K562 treated with DMSO at 1 percent for 12 hours (cell line): Measurements from ENCODE around the gene PRSS8. TPM values are rescaled to one million over a fixed set of nuclear protein-coding genes. Genes with fewer than 3 reads are reported as not detected.

ENCODE experiments used
- total RNA-seq: library from RNA; unstranded; fragments of 300-600 nt; gene quantifications from 2 replicates; pipeline ENCODE4 v1.2.3, GENCODE V29; 2022; ENCODE audit not compliant: insufficient read depth

PRSS8 gene
- 53.9 and 61.4 TPM in 2 replicates for total RNA-seq

DNA sequence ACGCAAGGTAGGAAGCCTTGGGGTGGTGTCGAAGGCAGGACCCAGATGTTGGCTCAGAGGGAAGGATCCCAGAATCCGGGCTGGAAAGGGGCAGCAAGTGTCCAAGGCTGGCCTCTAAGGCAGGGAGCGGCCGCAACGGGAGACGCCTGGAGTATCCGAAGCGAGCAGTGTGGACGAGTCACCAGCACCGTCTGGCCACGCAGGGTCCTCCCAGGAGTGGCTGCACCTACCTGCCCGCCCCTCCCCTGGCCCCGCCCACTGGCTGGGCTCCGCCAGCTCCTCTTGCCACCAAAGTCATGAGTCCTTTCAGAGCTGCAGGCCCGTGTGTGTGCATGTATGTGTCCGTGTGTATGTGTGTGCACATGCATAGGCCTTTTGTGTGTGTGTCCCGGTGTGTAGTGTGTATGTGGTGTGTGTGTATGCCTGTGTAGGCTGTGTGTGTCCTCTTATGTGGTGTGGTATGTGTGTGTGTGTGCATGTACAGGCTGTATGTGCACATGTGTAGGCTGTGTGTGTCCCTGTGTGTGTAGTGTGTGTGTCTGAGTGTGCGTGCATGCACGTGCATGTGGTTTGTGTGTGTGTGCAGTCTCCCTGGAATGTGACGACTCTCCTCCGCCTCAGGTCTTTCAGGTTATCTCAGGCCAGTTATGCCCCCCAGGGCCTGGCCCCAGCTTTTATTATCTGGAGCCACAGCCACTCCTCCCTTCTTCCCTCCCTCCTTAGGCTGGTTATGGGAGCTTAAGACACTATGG, at the start of gene PRSS8:
Gene PRSS8, minus strand, starts transcription at position 193 of the 752 bp plus-strand sequence. CDS start 229 bp downstream, outside the sequence.

DNA sequence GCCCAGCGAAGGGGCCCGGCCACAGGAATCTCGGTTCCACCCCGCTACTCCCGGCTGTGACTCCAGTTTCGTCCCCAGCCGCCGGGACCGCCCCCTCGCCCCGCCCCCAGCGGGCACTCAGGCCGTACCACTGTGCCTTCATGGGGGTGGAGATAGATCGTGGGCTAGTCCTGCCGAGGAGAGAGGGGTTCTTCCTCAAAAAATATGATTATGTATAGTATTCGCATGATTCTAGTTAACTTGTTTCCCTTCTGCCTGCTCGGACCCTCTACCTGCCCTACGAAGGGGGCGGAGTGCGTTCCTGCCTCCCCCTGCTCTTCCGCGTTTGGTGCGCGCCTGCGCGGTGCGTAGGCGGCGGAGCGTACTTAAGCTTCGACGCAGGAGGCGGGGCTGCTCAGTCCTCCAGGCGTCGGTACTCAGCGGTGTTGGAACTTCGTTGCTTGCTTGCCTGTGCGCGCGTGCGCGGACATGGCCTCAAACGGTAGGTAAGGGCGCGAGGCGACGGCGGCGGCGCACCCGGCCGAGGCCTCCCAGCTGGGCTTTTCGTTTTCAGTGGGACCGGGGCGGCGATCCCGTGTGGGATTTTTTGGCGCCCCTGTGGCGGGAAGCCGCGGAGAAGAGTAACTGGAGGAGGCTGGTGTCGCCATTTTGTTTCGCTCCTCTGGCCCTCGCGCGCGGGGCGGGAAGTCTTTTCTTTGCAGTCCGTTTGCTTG, 44.4 kb upstream of the PRSS8 start, which contains the start of gene FUS:
Gene FUS, plus strand, starts transcription at position 393 of the 713 bp plus-strand sequence. Its CDS starts 76 bp downstream, at position 469.

DNA sequence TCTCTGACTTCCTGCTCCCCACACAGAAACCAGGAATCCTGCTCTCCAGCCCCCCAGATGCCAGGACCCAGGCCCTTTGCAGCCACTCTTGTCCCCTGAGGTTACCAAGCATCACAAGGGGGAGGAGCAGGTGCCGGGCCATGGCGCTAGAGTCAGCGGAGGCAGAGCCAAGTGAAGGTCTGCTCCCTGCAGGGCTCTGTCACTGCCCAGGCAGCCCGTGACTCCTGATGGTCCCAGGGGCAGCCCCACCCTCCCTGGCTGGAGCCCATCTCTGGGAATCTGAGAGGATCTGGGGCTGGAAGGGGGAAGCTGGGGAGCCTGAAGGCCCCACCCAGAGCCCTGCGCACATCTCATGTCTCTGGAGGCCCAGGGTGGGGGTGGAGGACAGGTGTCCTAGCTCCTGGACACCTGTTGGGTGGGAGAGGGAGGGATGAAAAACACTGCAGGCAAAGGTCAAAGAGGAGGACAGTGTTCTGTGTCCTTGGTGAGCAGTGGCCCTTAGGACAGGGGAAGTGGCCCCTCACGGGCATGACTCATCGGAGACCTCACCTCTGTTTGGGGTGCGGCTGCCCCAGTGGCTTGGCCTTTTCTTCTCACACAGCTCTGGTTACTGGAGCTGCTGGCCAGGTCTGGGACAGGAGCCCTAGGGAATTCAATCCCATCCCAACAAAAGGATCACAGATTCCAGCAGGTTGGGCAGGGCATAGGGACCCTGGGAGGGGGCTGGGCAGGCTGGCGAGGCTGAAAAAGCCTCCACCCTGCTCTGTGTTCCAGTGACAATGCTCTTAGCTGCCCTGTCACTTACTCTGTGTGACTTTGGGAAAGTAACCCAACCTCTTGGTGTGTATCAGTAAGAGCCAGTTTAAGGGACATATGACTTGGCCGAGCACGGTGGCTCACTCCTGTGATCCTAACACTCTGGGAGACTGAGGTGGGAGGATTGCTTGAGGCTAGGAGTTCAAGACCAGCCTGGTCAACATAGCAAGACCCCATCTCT, 14.7 kb upstream of the PRSS8 start, which contains the start of gene PRSS36:
Gene PRSS36, minus strand, starts transcription at position 173 of the 997 bp plus-strand sequence. Its CDS starts 31 bp downstream, at position 142.

DNA sequence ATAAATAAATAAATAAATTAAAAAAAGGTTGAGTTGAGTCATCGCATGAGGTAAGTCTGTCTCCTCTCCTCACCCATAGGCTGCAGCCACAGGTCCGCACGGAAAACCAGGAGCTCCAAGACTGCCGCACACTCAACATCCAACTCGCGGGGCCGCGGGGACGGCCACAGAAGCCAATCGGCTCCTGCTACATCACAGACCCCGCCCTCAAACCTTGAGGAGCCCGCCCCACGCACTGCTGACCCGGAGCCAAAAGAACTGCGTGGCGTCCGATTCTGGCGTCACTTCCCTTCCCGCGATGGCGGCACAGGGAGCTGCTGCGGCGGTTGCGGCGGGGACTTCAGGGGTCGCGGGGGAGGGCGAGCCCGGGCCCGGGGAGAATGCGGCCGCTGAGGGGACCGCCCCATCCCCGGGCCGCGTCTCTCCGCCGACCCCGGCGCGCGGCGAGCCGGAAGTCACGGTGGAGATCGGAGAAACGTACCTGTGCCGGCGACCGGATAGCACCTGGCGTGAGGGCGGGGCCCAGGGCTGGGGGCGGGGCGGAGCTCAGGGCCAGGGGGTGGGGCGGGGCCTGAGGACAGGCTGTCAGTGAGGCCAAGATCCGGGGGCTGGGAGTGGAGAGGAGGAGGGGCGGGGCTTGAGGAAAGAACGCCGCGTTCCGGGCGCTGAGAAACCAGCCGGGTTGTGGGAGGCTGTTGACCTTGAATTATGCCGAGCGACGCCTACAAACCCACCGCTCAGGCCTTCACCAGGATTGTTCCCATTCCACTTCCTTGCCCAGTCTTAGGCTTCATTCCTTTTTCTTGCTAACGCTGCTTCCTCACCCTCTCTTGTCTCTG, 17.9 kb downstream of the PRSS8 start, which contains the start of gene KAT8:
Gene KAT8, plus strand, starts transcription at position 281 of the 839 bp plus-strand sequence. Its CDS starts 18 bp downstream, at position 299.

DNA sequence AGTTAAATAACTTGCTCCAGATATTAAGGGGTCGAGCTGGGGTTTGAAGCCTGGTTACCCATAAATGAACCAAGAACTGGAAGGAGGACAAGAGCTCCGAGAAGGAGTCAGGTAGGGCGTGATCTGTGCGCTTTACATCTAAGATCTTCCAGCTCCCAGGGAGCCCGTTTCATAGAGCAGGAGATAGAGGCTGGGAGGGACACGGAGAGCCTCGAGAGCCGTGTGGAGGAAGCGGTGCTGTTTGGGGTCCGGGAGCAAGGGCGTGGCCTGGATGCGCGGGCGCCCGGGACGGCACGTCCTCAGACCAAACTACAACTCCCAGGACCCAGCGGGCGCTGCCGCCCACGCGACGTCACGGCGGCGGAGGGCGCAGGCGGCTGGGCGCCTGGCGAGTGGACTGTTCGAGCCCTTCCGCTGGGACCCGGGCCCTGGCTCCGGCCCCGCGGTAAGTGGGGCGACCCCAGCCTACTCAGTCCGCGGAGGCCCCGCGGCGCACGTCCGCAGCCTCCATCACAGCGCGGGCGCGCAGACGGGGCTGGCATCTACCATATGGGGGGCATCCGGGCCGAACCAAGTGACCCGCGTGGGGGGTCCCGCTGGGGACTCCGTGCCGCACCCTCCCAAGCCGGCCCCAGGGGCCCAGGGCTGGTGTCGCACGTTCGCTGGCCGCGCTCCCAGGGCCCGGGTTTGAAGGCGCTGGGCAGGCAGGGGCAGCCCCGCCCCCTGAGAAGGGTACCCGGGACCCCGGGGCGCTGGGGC, 27.3 kb downstream of the PRSS8 start, which contains the start of gene BCKDK:
Gene BCKDK, plus strand, starts transcription at position 352 of the 759 bp plus-strand sequence. CDS start 838 bp downstream, outside the sequence.

DNA sequence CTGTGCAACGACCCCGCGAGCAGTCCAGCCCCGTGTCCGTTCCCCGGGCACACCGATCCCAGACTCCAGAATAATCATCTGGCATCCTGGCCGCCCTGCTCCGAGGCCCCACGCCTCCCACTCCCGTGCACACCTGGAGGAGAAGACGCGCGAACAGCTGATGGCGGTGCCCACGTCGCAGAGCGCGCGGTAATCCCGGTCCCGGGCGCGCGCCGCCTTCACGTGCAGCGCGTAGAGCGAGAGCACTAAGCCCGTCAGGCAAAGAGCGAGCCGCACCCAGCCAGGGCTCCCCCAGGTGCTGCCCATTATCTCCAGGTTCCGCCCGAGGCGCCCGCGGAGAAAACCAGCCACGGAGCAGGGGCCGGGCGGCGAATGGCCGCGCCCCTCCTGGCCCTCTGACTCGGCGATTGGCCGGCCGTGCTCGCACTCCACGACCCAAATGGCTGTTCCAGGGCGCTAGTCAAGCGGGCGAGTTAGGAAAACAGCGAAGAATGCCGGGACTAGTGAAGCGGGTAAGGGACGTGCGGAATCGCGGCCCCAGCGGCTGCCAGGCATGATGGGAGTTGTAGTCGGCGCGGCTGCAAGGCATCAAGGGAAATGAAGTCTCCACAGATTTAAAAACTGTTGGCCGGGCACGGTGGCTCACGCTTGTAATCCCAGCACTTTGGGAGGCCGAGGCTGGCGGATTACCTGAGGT, 41.0 kb downstream of the PRSS8 start, which contains the start of gene VKORC1:
Gene VKORC1, minus strand, starts transcription at position 374 of the 697 bp plus-strand sequence. Its CDS starts 68 bp downstream, at position 306.

DNA sequence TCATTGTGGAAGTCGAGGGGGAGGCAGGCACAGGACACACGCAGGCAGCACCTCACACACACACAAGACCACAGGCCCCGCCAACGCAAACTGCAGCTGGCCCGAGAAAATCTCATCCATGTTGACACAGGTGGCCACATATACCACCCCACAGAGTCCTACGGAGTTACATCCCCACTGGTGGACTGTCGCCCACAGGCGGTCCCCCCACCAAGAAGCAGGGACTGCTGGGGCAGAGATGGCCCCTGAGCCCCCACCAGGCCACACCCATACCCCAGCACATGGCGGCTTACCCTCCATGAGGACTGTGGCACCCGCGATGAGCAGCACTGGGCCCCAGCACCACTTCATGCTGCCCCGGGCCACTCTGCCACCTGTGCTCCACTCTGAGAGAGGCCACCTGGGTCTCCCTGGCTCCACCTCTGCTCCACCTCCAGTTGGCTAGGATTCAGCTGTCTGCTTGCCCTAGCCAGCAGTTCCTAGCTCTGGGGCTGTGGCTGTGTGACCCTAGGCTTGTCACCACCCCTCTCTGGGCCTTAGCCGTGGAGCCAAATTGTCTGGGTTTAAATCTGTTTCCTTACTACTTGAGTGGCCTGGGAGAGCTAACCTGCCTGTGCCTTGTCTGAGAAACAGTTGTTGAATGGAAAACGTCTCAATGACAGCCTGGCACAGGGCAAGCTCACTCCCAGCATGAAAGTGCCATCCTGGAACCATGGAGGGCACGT, 46.9 kb downstream of the PRSS8 start, which contains the start of gene PRSS53:
Gene PRSS53, minus strand, starts transcription at position 485 of the 725 bp plus-strand sequence. Its CDS starts 134 bp downstream, at position 351.

Other genes starting within 250 kb of the PRSS8 start
- gene BCL7C, start 241.7 kb downstream of the PRSS8 start, total RNA-seq = 34.7 and 37.0 TPM in 2 replicates
- 2.3 and 4.4 TPM in 2 replicates for gene CTF1, start 239.1 kb downstream of the PRSS8 start, total RNA-seq
- 16.7 and 23.8 TPM in 2 replicates for gene FBXL19, start 212.2 kb downstream of the PRSS8 start, total RNA-seq
- gene ORAI3, start 186.7 kb downstream of the PRSS8 start, total RNA-seq = 60.2 and 70.0 TPM in 2 replicates
- gene SETD1A, start 178.0 kb downstream of the PRSS8 start, total RNA-seq = 9.2 and 21.8 TPM in 2 replicates
- gene HSD3B7, start 150.5 kb downstream of the PRSS8 start, total RNA-seq = 35.2 and 36.1 TPM in 2 replicates
- 0.32 and 0.64 TPM in 2 replicates for gene STX1B, start 125.1 kb downstream of the PRSS8 start, total RNA-seq
- gene STX4, start 102.2 kb downstream of the PRSS8 start, total RNA-seq = 34.6 and 51.0 TPM in 2 replicates
- gene ZNF668, start 61.5 kb downstream of the PRSS8 start, total RNA-seq = 11.3 and 15.1 TPM in 2 replicates
- gene ZNF646, start 61.3 kb downstream of the PRSS8 start, total RNA-seq = 4.9 and 20.4 TPM in 2 replicates
- gene PRSS53, start 46.8 kb downstream of the PRSS8 start, total RNA-seq = 0.90 and 4.8 TPM in 2 replicates
- gene VKORC1, start 40.9 kb downstream of the PRSS8 start, total RNA-seq = 174 and 195 TPM in 2 replicates
- 33.9 and 40.7 TPM in 2 replicates for gene BCKDK, start 27.3 kb downstream of the PRSS8 start, total RNA-seq
- 63.8 and 95.3 TPM in 2 replicates for gene KAT8, start 18.1 kb downstream of the PRSS8 start, total RNA-seq
- 1.3 and 3.2 TPM in 2 replicates for gene PRSS36, start 14.3 kb upstream of the PRSS8 start, total RNA-seq
- gene FUS, start 44.4 kb upstream of the PRSS8 start, total RNA-seq = 164 and 238 TPM in 2 replicates
- gene PYCARD, start 67.0 kb upstream of the PRSS8 start, total RNA-seq = 66.1 and 82.3 TPM in 2 replicates
- not detected in 2 replicates for gene TRIM72, start 78.4 kb upstream of the PRSS8 start, total RNA-seq
- not detected in 2 replicates for gene PYDC1, start 81.4 kb upstream of the PRSS8 start, total RNA-seq
- 1.9 and 5.0 TPM in 2 replicates for gene ITGAM, start 124.2 kb upstream of the PRSS8 start, total RNA-seq
- 0.16 and 0.20 TPM in 2 replicates for gene ITGAX, start 219.4 kb upstream of the PRSS8 start, total RNA-seq